ENCODE measurements around the gene ZDHHC12. TPM values are rescaled to one million over a fixed set of nuclear protein-coding genes. Genes with fewer than 3 reads are reported as not detected.
A peak's percentile ranks its signal among the peaks of the same experiment; 100 is the strongest.

ZDHHC12 gene
- total and polyA plus RNA-seq, 2 donors (not counting 3 experiments of a cell fraction or from before 2014, with no cell fraction given), result 28.8 to 62.0 TPM

- ChIA-PET POLR2A (no interaction called here), CTCF (interaction anchor here (0.6 to 2.2 kb wide), 24 partner anchors 9 to 274 kb away, joined by 3 to 22 read pairs (median 4); partner anchors contain the start of genes ENDOG, PKN3, SPOUT1 and ZDHHC12)
- peak; percentile 98 for FAIRE-seq
- dilution Hi-C loops (cut with MboI; ENCODE audit: extremely low pct_ligation_motif_present, low sequenced_read_pairs) (no loop called here), intact Hi-C loops (cut with micrococcal nuclease) (loop anchor here (1.0 to 10.0 kb wide), 4 partner anchors 54 to 292 kb away; partner anchors contain the start of genes DOLK, NUP188, SH3GLB2 and TBC1D13)
- Histone ChIP-seq H3K9me1 (replicated peaks; ENCODE audit: control insufficient read depth, extremely low read depth, insufficient read depth, low read length) (no peaks in the 10 kb centered on the region), H3K9me3 (replicated peaks; ENCODE audit: control insufficient read depth, insufficient read depth, low read length) (no peaks in the 10 kb centered on the region), H3K27ac (ENCODE audit: insufficient read depth, low read depth, low read length) (no peak overlapping the region), H3K4me1 (ENCODE audit: control insufficient read depth, extremely low read depth, insufficient read depth, low read length) (no peaks in the 10 kb centered on the region), H4K20me1 (replicated peaks; ENCODE audit: control insufficient read depth, extremely low read depth, insufficient read depth, low read length) (no peaks in the 10 kb centered on the region), H3K36me3 (ENCODE audit: control insufficient read depth in 2 of 2, extremely low read depth in 1 of 2, insufficient read depth in 2 of 2, low read length in 2 of 2) (peaks cover 0 to 3% of the 10 kb centered on the region in 2 experiments), H3K79me2 (ENCODE audit: control insufficient read depth, insufficient read depth, low read length) (no peaks in the 10 kb centered on the region), H3K27me3 (ENCODE audit: control insufficient read depth in 2 of 2, insufficient read depth in 2 of 2, low read length in 2 of 2) (no peaks in the 10 kb centered on the region), H3K4me2 (ENCODE audit: insufficient read depth, low read length) (peak overlapping the region; percentile 31), H3K4me3 (replicated peaks in 1 of 3; ENCODE audit: insufficient read depth in 1 of 3, low read depth in 1 of 3, low read length in 3 of 3) (no peak overlapping the region), H3K9ac (replicated peaks; ENCODE audit: extremely low read depth, insufficient read depth, low read length) (peak overlapping the region; percentile 25), H2AFZ (ENCODE audit: low read depth, low read length) (peak overlapping the region; percentile 89)
- TF ChIP-seq MAX (IDR thresholded peaks at IDR 0.05; ENCODE audit: insufficient read depth, insufficient read length) (no peak), CTCF (IDR thresholded peaks at IDR 0.05; ENCODE audit: extremely low read depth in 1 of 2, insufficient read depth in 1 of 2, low read depth in 1 of 2, low read length in 2 of 2) (peak; percentile 75 to 85)
- DNase-seq (ENCODE audit: low read depth, low spot score), result peak; percentile 88
- no TSS peak for BruUV-seq (replicated peaks)
Observed at GRCh38 chr9:128733256-128733655, 9.3 kb upstream of the ZDHHC12 start.

- intact Hi-C loops (cut with micrococcal nuclease) (loop anchor here (5.0 to 10.0 kb wide), 3 partner anchors 55 to 292 kb away; partner anchors contain the start of genes DOLK, NUP188, SH3GLB2 and TBC1D13), dilution Hi-C loops (cut with MboI; ENCODE audit: extremely low pct_ligation_motif_present, low sequenced_read_pairs) (no loop called here)
- Histone ChIP-seq H3K9ac (replicated peaks; ENCODE audit: extremely low read depth, insufficient read depth, low read length) (no peak overlapping the region), H3K9me3 (replicated peaks; ENCODE audit: control insufficient read depth, insufficient read depth, low read length) (no peaks in the 10 kb centered on the region), H4K20me1 (replicated peaks; ENCODE audit: control insufficient read depth, extremely low read depth, insufficient read depth, low read length) (no peaks in the 10 kb centered on the region), H3K9me1 (replicated peaks; ENCODE audit: control insufficient read depth, extremely low read depth, insufficient read depth, low read length) (no peaks in the 10 kb centered on the region), H3K36me3 (ENCODE audit: control insufficient read depth in 2 of 2, extremely low read depth in 1 of 2, insufficient read depth in 2 of 2, low read length in 2 of 2) (peaks cover 0 to 3% of the 10 kb centered on the region in 2 experiments), H3K27ac (ENCODE audit: insufficient read depth, low read depth, low read length) (no peak overlapping the region), H2AFZ (ENCODE audit: low read depth, low read length) (no peak overlapping the region), H3K27me3 (ENCODE audit: control insufficient read depth in 2 of 2, insufficient read depth in 2 of 2, low read length in 2 of 2) (no peaks in the 10 kb centered on the region), H3K79me2 (ENCODE audit: control insufficient read depth, insufficient read depth, low read length) (no peaks in the 10 kb centered on the region), H3K4me2 (ENCODE audit: insufficient read depth, low read length) (no peak overlapping the region), H3K4me1 (ENCODE audit: control insufficient read depth, extremely low read depth, insufficient read depth, low read length) (no peaks in the 10 kb centered on the region), H3K4me3 (replicated peaks in 1 of 3; ENCODE audit: insufficient read depth in 1 of 3, low read depth in 1 of 3, low read length in 3 of 3) (no peak overlapping the region)
- TF ChIP-seq GATA2 (IDR thresholded peaks at IDR 0.05; ENCODE audit: insufficient read depth, insufficient read length, low read depth, low read length) (no peak), POLR2AphosphoS5 (IDR thresholded peaks at IDR 0.05; ENCODE audit: insufficient read depth, low read depth, low read length) (no peak), POLR2A (IDR thresholded peaks at IDR 0.05; ENCODE audit: low read depth, low read length) (no peak), CTCF (IDR thresholded peaks at IDR 0.05; ENCODE audit: extremely low read depth in 1 of 2, insufficient read depth in 1 of 2, low read depth in 1 of 2, low read length in 2 of 2) (no peak), FOS (IDR thresholded peaks at IDR 0.05; ENCODE audit: borderline replicate concordance, insufficient read depth, low read length) (no peak), JUN (IDR thresholded peaks at IDR 0.05; ENCODE audit: borderline replicate concordance, insufficient read depth, insufficient read length, low read depth) (no peak), MAX (IDR thresholded peaks at IDR 0.05; ENCODE audit: insufficient read depth, insufficient read length) (no peak), MYC (IDR thresholded peaks at IDR 0.05; ENCODE audit: low read depth, low read length) (no peak), EZH2 (IDR thresholded peaks at IDR 0.05; ENCODE audit: borderline replicate concordance, low read depth, low read length, severe bottlenecking) (no peak)
- no peak for FAIRE-seq
- no peak for DNase-seq (ENCODE audit: low read depth, low spot score)
- no TSS peak for BruUV-seq (replicated peaks)
- CTCF ChIA-PET, result interaction anchor here (0.6 to 2.2 kb wide), 19 partner anchors 8 to 322 kb away, joined by 3 to 22 read pairs (median 3); partner anchors contain the start of genes ENDOG, SPOUT1 and ZDHHC12
- POLR2A ChIA-PET, result no interaction called here
Observed at GRCh38 chr9:128732576-128732975, 8.6 kb upstream of the ZDHHC12 start.
